Omental fat pad (tissue), 4 donors: ENCODE measurements around the gene SECISBP2. TPM values are rescaled to one million over a fixed set of nuclear protein-coding genes. Genes with fewer than 3 reads are reported as not detected.

ENCODE experiments used
- ATAC-seq: fragments of 150-250 bp; one replicate; pipeline ENCODE4 v1.9.1; 2016; ENCODE audit warnings: mild to moderate bottlenecking, moderate library complexity; ENCODE audit not compliant: low FRiP score
- DNase-seq: peaks from one replicate; pipeline ENCODE4 v3.0.0-alpha.2; 2019; ENCODE audit warnings: low spot score
- CTCF ChIP-seq, 3 donors: fragments of 450-650 bp; IDR thresholded peaks; one replicate each; pipeline ENCODE4 v1.5.1; 2016 to 2017; ENCODE audit warnings: antibody characterized with exemption in 3 of 3, mild to moderate bottlenecking in 3 of 3, moderate library complexity in 2 of 3
- total RNA-seq, 4 donors: library from RNA; depleted of rRNA; stranded (reverse); fragments of >200 nt; gene quantifications; one replicate each; pipeline ENCODE4 v1.1.0, GENCODE V29; 2016

The SECISBP2 gene
- total RNA-seq, 4 donors from 2014 or later = 45.8 to 68.4 (median 54.2) TPM

GRCh38 chr9:89360465-89360864 is 42.2 kb downstream of the SECISBP2 start:
- no peak for TF ChIP-seq CTCF (IDR thresholded peaks at IDR 0.05)
- ATAC-seq = no peak
- no peak for DNase-seq

DNA sequence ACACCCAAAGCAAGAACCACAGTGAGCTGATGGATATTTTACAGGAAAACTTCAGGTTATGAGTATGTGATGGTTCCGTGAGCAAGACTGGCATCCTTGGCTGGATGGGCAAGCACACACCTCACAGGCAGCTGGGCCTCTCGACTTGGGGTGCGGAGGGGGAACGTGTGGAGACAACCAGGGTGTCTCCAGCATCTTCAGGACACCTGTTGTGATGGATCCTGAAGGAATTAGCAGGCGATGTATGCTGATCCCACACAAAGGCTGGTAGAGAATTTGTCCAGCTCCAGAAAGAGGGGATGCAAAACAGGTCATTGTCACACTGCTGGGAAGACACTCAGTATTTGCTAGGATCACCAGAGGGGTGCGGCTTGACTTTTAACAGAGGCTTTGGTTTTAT is 42.7 kb downstream of the SECISBP2 start:
- DNase-seq (no peak), ATAC-seq (no peak)
- no peak for TF ChIP-seq CTCF (IDR thresholded peaks at IDR 0.05)

GRCh38 chr9:89361816-89362646 is 43.7 kb downstream of the SECISBP2 start:
- TF ChIP-seq CTCF (IDR thresholded peaks at IDR 0.05) = no peak
- ATAC-seq (no peak), DNase-seq (no peak)

GRCh38 chr9:89362647-89363310 is 44.5 kb downstream of the SECISBP2 start:
- DNase-seq = no peak
- no peak for ATAC-seq
- no peak for TF ChIP-seq CTCF (IDR thresholded peaks at IDR 0.05)

DNA sequence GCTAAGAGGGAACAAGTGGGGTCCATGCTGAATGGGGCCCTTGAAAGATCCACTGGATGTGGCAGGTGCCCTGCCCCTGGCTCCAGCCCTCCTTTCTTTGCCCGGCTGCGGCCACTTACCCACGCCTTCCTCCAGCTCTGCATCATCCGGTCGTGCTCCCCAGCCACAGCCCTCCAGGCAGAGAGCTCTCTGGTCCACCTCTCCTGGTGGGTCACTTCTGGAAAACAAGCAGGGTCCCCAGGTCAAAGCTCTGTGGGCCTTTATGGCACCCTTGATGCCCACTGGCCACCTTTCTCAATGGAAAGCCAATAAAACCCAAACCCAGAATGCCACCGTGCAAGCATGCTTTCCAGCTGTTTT is 45.0 kb downstream of the SECISBP2 start:
- DNase-seq = no peak
- no peak for ATAC-seq
- no peak for TF ChIP-seq CTCF (IDR thresholded peaks at IDR 0.05)

GRCh38 chr9:89363921-89364665 is 45.8 kb downstream of the SECISBP2 start:
- no peak for DNase-seq
- no peak for TF ChIP-seq CTCF (IDR thresholded peaks at IDR 0.05)
- no peak for ATAC-seq
